ENCODE results near the gene NTSR1.

NTSR1 gene

GRCh38 chr20:62708591-62709536 lies at the start of gene NTSR1:
Gene NTSR1, plus strand, starts transcription at chr20:62708836. Its CDS starts 372 bp downstream, at chr20:62709208.
- H3K27ac ChIP-seq = no peak within 1 kb of the TSS
- no peak for TF ChIP-seq CTCF (conservative IDR thresholded peaks at IDR 0.05)

- no peak overlapping the region for H3K27ac ChIP-seq
- no peak for TF ChIP-seq CTCF (conservative IDR thresholded peaks at IDR 0.05)
These were observed 49.0 kb upstream of the NTSR1 start for GRCh38 chr20:62659488-62660239.

GRCh38 chr20:62660240-62660615 lies 48.4 kb upstream of the NTSR1 start:
- no peak for TF ChIP-seq CTCF (conservative IDR thresholded peaks at IDR 0.05)
- H3K27ac ChIP-seq = no peak overlapping the region

GRCh38 chr20:62660768-62661167 lies 47.9 kb upstream of the NTSR1 start:
- TF ChIP-seq CTCF (conservative IDR thresholded peaks at IDR 0.05) = no peak
- H3K27ac ChIP-seq = no peak overlapping the region

- TF ChIP-seq CTCF (conservative IDR thresholded peaks at IDR 0.05) = no peak
- no peak overlapping the region for H3K27ac ChIP-seq
These were observed 47.0 kb upstream of the NTSR1 start for GRCh38 chr20:62661647-62662046.

- TF ChIP-seq CTCF (conservative IDR thresholded peaks at IDR 0.05) = no peak
- no peak overlapping the region for H3K27ac ChIP-seq
These were observed 46.2 kb upstream of the NTSR1 start for GRCh38 chr20:62662422-62662821.
